ENCODE data around the gene RAF1. TPM values are rescaled to one million over a fixed set of nuclear protein-coding genes. Genes with fewer than 3 reads are reported as not detected.
A peak's percentile ranks its signal among the peaks of the same experiment; 100 is the strongest.

Gene RAF1
- total and polyA plus RNA-seq, 2 of the 13 experiments (the other 11 are each of a cell fraction or from before 2014, with no cell fraction given): 72.2 to 91.4 TPM

- Histone ChIP-seq H3K27me3 (ENCODE audit: control insufficient read depth in 1 of 2, insufficient read depth in 2 of 2, low read length in 2 of 2) (no peaks in the 10 kb centered on the region; a peak in 1 of 5 replicates), H3K9ac (ENCODE audit: insufficient read depth, low read depth, low read length) (0 out of 2 replicates have a peak overlapping the region, but pooled peaks have one; percentile 22), H3K36me3 (replicated peaks in 1 of 2; ENCODE audit: control insufficient read depth in 1 of 2, insufficient read depth in 2 of 2, low read length in 2 of 2) (no peaks in the 10 kb centered on the region), H4K20me1 (ENCODE audit: insufficient read depth, low read length) (no peaks in the 10 kb centered on the region), H3K9me3 (ENCODE audit: low read length) (no peaks in the 10 kb centered on the region), H3K4me2 (ENCODE audit: low read depth, low read length) (peak overlapping the region; percentile 68), H2AFZ (ENCODE audit: low read length) (peak overlapping the region; percentile 44), H3K4me1 (ENCODE audit: insufficient read depth, low read length) (peaks cover 44% of the 10 kb centered on the region), H3K79me2 (ENCODE audit: insufficient read depth, low read length) (no peaks in the 10 kb centered on the region), H3K4me3 (replicated peaks in 1 of 3; ENCODE audit: insufficient read depth in 1 of 3, low read depth in 2 of 3, low read length in 3 of 3) (peak overlapping the region in 1 of 3 experiments; percentile 33; a peak in 1 of 6 replicates), H3K27ac (ENCODE audit: extremely low read length, insufficient read depth, low read length) (no peak overlapping the region)
- CTCF ChIA-PET (ENCODE audit: low intra/inter-chr PET ratio, low total read pairs): no interaction called here
- POLR2A ChIA-PET: interaction anchor here (1.2 kb wide), 1 partner anchor 26 kb away, joined by 4 read pairs; the partner anchor contains the start of gene RAF1
- ATAC-seq (peak; percentile 73), FAIRE-seq (no peak), DNase-seq (ENCODE audit: low spot score) (no peak)
- 6% methylated on average over 11 of the region's 11 CpGs for WGBS (ENCODE audit: low lambda C conversion rate)
- TF ChIP-seq SALL1 (CRISPR knock-in tag; IDR thresholded peaks at IDR 0.05): peak; percentile 25; the same call in 1 of the 2 replicates
- TF ChIP-seq ZNF770 (CRISPR knock-in tag; IDR thresholded peaks at IDR 0.05): peak; percentile 38; the same call in 1 of the 2 replicates
- TF ChIP-seq GATAD2A (CRISPR knock-in tag; IDR thresholded peaks at IDR 0.05): 0 out of 2 replicates have a peak, but pooled peaks have one; percentile 11
- no peak for TF ChIP-seq ZNF12 (CRISPR knock-in tag; IDR thresholded peaks at IDR 0.05)
- TF ChIP-seq, protein P1, sequence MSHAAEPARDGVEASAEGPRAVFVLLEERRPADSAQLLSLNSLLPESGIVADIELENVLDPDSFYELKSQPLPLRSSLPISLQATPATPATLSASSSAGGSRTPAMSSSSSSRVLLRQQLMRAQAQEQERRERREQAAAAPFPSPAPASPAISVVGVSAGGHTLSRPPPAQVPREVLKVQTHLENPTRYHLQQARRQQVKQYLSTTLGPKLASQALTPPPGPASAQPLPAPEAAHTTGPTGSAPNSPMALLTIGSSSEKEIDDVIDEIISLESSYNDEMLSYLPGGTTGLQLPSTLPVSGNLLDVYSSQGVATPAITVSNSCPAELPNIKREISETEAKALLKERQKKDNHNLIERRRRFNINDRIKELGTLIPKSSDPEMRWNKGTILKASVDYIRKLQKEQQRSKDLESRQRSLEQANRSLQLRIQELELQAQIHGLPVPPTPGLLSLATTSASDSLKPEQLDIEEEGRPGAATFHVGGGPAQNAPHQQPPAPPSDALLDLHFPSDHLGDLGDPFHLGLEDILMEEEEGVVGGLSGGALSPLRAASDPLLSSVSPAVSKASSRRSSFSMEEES (CRISPR knock-in tag; IDR thresholded peaks at IDR 0.05): no peak
- peak; percentile 15; the same call in 1 of the 2 replicates for TF ChIP-seq PBX2 (CRISPR knock-in tag; IDR thresholded peaks at IDR 0.05)
- TF ChIP-seq ZNF460 (CRISPR knock-in tag; IDR thresholded peaks at IDR 0.05; ENCODE audit: borderline replicate concordance): peak; percentile 10; the same call in 1 of the 2 replicates
- in situ Hi-C loops (cut with HindIII; ENCODE audit: extremely low pct_ligation_motif_present, low pct_unique_long_range_greater_than_20kb) (no loop called here), intact Hi-C loops (cut with micrococcal nuclease; ENCODE audit: unreplicated experiment) (no loop called here)
- BruUV-seq (replicated peaks): no TSS peak
Measured at GRCh38 chr3:12689997-12690711, 26.2 kb upstream of the RAF1 start.
